ENCODE measurements around the gene ACACA. TPM values are rescaled to one million over a fixed set of nuclear protein-coding genes. Genes with fewer than 3 reads are reported as not detected.

The ACACA gene
- polyA plus RNA-seq, 1 donor = 24.6 TPM

DNA sequence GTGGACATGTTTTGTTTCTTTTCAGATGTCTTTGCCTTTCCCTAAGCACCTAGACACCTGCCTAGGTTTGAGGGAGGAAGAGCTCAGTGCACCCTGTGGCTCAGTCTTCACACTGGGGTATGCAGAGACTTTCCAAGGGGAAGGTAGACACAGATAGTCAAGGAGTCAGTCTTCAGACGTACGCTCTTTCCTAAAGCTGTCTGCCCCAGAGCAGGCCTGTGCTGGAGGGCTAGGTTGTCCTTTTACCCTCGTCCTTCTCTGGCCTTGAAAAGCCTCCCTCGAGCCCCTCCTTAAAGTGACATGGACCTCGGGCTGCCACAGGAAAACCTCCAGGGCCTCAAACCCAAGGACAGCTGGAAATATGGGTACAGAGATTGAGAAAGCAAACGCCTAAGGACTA, 354.2 kb downstream of the ACACA start:
- Histone ChIP-seq H3K27me3 (ENCODE audit: control insufficient read depth, insufficient read depth, low read length) (no peaks in the 10 kb centered on the region), H3K9me3 (ENCODE audit: control insufficient read depth, low read depth, low read length) (no peaks in the 10 kb centered on the region), H3K4me1 (ENCODE audit: control insufficient read depth, insufficient read depth, low read length) (peaks cover 44% of the 10 kb centered on the region), H3K4me3 (ENCODE audit: low read length) (no peak overlapping the region), H3K27ac (ENCODE audit: low read length) (peak overlapping the region; percentile 95), H3K36me3 (ENCODE audit: control insufficient read depth, insufficient read depth, low read length) (peaks cover 13% of the 10 kb centered on the region)
- no CpG with 5 or more reads among the region's 6 CpGs for WGBS (ENCODE audit: insufficient coverage, low lambda C conversion rate)
- DNase-seq = peak; percentile 25 to 70

DNA sequence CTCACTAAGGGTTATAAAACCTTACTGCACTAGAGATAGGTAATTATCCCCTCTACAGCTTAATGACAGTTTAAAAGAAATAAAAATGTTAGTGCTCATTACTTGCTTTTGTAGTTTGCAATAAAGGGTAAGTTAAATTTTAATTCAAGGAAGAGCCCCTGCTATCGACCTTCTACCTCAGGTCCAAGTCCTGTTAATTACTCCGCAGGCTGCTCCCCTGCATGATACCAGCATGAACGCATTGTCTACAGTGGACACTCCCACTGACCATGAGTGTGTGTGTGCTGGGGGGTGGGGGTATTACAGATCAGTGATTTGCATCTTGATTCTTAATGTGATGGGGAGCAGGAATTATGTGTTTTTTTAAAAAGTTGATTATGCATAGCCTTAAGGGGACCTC, 354.8 kb downstream of the ACACA start:
- Histone ChIP-seq H3K4me1 (ENCODE audit: control insufficient read depth, insufficient read depth, low read length) (peaks cover 44% of the 10 kb centered on the region), H3K4me3 (ENCODE audit: low read length) (no peak overlapping the region), H3K9me3 (ENCODE audit: control insufficient read depth, low read depth, low read length) (no peaks in the 10 kb centered on the region), H3K36me3 (ENCODE audit: control insufficient read depth, insufficient read depth, low read length) (peaks cover 11% of the 10 kb centered on the region), H3K27me3 (ENCODE audit: control insufficient read depth, insufficient read depth, low read length) (no peaks in the 10 kb centered on the region), H3K27ac (ENCODE audit: low read length) (peak overlapping the region; percentile 95)
- DNase-seq = peak; percentile 91 to 95
- WGBS (ENCODE audit: insufficient coverage, low lambda C conversion rate) = no CpG with 5 or more reads among the region's 3 CpGs

DNA sequence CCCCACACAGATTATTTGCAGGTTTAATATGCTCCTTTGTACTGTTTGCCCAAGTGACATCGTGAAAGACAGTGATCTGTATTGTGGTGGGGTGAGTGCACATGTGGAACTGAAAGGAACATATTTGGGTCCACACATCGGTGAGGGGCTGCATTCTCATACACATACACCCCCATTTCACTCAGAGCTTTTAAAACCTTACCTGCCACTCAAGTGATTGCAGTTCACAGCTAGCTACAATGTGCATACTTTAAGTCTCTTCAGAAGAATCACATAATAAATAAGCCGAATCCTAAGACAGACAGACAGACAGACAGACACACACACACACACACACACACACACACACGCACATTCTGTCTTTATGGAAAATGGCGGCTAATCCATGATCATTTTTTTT, 355.3 kb downstream of the ACACA start:
- Histone ChIP-seq H3K36me3 (ENCODE audit: control insufficient read depth, insufficient read depth, low read length) (peaks cover 8% of the 10 kb centered on the region), H3K27ac (ENCODE audit: low read length) (peak overlapping the region; percentile 95), H3K9me3 (ENCODE audit: control insufficient read depth, low read depth, low read length) (no peaks in the 10 kb centered on the region), H3K4me3 (ENCODE audit: low read length) (no peak overlapping the region), H3K4me1 (ENCODE audit: control insufficient read depth, insufficient read depth, low read length) (peaks cover 44% of the 10 kb centered on the region), H3K27me3 (ENCODE audit: control insufficient read depth, insufficient read depth, low read length) (no peaks in the 10 kb centered on the region)
- 0% methylated on average over 1 of the region's 5 CpGs for whole genome bisulfite sequencing (ENCODE audit: insufficient coverage, low lambda C conversion rate)
- DNase-seq = peak in 1 of 2 donors; percentile 77

DNA sequence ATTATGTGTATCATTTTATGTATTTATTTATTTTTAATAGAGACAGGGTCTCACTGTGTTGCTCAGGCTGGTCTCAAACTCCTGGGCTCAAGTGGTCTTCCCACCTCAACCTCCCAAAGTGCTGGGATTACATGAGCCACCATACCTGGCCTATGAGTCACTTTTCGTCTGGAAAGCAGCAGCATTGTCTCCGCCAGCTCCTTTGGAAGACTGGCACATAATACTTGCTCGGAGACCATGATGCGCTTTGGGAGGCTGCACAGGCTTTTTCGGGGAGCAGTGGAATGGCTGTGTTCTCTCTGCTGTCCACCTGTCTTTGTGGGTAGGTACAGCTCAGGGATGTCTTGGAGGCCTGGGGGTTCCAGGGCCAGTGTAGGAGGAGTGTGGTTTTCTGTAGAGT, 355.7 kb downstream of the ACACA start:
- Histone ChIP-seq H3K9me3 (ENCODE audit: control insufficient read depth, low read depth, low read length) (no peaks in the 10 kb centered on the region), H3K36me3 (ENCODE audit: control insufficient read depth, insufficient read depth, low read length) (peaks cover 8% of the 10 kb centered on the region), H3K27me3 (ENCODE audit: control insufficient read depth, insufficient read depth, low read length) (no peaks in the 10 kb centered on the region), H3K27ac (ENCODE audit: low read length) (peak overlapping the region; percentile 95), H3K4me3 (ENCODE audit: low read length) (no peak overlapping the region), H3K4me1 (ENCODE audit: control insufficient read depth, insufficient read depth, low read length) (peaks cover 44% of the 10 kb centered on the region)
- no CpG with 5 or more reads among the region's 5 CpGs for WGBS (ENCODE audit: insufficient coverage, low lambda C conversion rate)
- no peak for DNase-seq

DNA sequence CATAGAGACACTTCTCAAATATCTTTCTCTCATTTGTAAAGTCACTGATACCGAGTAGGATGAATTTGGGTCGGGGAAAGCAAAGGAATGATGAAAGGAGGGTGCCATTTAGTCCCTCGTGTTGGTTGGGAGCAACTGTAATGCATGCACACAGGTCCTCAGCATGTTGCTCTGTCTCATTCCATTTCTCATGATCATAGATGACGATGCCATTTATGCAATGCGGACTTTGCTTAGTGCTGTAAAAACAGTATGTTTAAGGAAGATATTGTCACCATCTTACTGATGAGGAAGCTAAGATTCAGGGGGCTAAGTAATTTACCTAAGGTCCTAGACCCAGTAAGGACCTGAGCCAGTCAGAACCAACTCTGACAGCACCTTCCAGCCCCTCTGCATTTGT, 357.8 kb downstream of the ACACA start:
- peaks cover 5% of the 10 kb centered on the region for H3K36me3 ChIP-seq (ENCODE audit: control insufficient read depth, insufficient read depth, low read length)
- H3K27ac ChIP-seq (ENCODE audit: low read length) = peak overlapping the region; percentile 95
- no peaks in the 10 kb centered on the region for H3K27me3 ChIP-seq (ENCODE audit: control insufficient read depth, insufficient read depth, low read length)
- H3K4me1 ChIP-seq (ENCODE audit: control insufficient read depth, insufficient read depth, low read length) = peaks cover 43% of the 10 kb centered on the region
- H3K9me3 ChIP-seq (ENCODE audit: control insufficient read depth, low read depth, low read length) = no peaks in the 10 kb centered on the region
- H3K4me3 ChIP-seq (ENCODE audit: low read length) = no peak overlapping the region
- DNase-seq = peak; percentile 87 to 96
- no CpG with 5 or more reads among the region's 5 CpGs for WGBS (ENCODE audit: insufficient coverage, low lambda C conversion rate)

DNA sequence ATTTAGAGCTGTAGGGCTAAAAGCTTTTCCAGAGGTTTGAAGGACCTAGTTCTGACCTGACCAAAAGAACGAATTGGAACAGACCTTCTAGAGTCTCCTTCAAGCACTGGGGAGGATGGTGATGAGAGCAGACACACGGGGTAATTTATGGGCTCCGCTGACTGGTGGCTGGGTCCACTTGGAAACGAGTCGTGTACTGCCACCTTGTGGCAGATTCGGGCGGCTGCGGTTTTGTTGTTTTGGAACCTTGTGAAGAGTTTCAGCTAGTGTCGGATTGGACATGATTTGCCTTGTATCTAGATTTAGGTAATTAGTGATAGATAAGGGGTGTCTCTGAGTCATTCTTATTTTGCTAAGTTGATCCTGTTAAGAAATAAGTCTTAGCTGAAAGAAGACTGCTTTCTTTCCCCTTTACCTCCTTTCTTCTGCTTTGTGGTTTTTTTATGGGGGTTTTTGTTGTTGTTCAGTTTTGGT, 359.0 kb downstream of the ACACA start:
- Histone ChIP-seq H3K36me3 (ENCODE audit: control insufficient read depth, insufficient read depth, low read length) (peaks cover 5% of the 10 kb centered on the region), H3K27me3 (ENCODE audit: control insufficient read depth, insufficient read depth, low read length) (no peaks in the 10 kb centered on the region), H3K4me1 (ENCODE audit: control insufficient read depth, insufficient read depth, low read length) (peaks cover 37% of the 10 kb centered on the region), H3K27ac (ENCODE audit: low read length) (peak overlapping the region; percentile 95), H3K9me3 (ENCODE audit: control insufficient read depth, low read depth, low read length) (no peaks in the 10 kb centered on the region), H3K4me3 (ENCODE audit: low read length) (no peak overlapping the region)
- no CpG with 5 or more reads among the region's 9 CpGs for WGBS (ENCODE audit: insufficient coverage, low lambda C conversion rate)
- peak; percentile 86 to 88 for DNase-seq

DNA sequence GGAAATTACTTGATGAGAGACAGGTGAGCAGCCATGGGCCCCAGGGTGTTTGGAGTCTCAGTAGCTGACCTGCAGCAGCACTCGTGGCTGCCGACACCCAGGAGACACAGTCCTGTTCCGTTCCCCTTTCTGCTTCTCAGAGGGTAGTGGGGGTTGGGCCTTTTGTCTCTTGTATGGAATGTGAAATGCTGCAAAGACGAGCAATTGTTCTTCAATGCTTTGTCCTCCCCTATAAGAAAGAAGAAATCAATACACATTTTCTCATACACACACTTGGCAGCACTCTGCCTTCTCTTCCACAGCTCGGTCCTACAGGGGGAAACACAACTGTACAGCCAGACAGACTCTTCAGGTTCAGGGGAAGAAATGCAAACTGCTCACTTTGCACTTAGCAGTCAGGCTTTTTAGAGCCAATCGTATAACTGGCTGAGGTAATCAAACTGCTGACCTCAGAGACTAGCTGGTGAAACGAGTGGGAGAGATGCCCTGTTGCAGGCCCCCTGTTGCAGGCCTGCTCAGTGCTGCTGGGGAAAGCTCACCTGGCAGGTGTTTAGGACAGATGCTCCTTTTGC, 361.2 kb downstream of the ACACA start:
- peak overlapping the region; percentile 5 for H3K27ac ChIP-seq (ENCODE audit: low read length)
- H3K4me3 ChIP-seq (ENCODE audit: low read length) = no peak overlapping the region
- H3K27me3 ChIP-seq (ENCODE audit: control insufficient read depth, insufficient read depth, low read length) = no peaks in the 10 kb centered on the region
- peaks cover 20% of the 10 kb centered on the region for H3K4me1 ChIP-seq (ENCODE audit: control insufficient read depth, insufficient read depth, low read length)
- H3K36me3 ChIP-seq (ENCODE audit: control insufficient read depth, insufficient read depth, low read length) = peaks cover 8% of the 10 kb centered on the region
- no CpG with 5 or more reads among the region's 7 CpGs for WGBS (ENCODE audit: insufficient coverage, low lambda C conversion rate)
- DNase-seq = no peak
- no peaks in the 10 kb centered on the region for H3K9me3 ChIP-seq (ENCODE audit: control insufficient read depth, low read depth, low read length)

DNA sequence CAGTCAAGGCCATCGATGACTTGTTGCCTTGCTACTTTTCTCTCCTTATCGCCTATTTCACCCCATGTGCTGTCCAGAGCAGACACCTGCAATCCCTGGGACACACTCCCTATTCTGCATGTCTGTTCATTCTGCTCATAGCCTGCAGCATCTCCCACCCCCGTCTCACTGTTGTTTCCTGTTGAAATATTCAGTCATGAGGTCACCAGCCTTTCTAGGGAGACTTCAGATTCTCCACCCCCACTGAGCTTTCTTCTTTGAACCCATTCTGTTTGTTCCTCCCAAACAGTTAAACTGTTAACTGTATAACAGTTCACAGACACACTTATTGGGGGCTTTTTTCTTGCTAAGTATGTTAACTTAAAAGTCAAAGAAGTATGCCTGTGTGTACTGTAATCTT, 363.4 kb downstream of the ACACA start:
- no peak overlapping the region for H3K4me3 ChIP-seq (ENCODE audit: low read length)
- H3K27ac ChIP-seq (ENCODE audit: low read length) = no peak overlapping the region
- no peaks in the 10 kb centered on the region for H3K4me1 ChIP-seq (ENCODE audit: control insufficient read depth, insufficient read depth, low read length)
- DNase-seq = no peak
- no peaks in the 10 kb centered on the region for H3K9me3 ChIP-seq (ENCODE audit: control insufficient read depth, low read depth, low read length)
- 100% methylated on average over 1 of the region's 3 CpGs for WGBS (ENCODE audit: insufficient coverage, low lambda C conversion rate)
- no peaks in the 10 kb centered on the region for H3K27me3 ChIP-seq (ENCODE audit: control insufficient read depth, insufficient read depth, low read length)
- H3K36me3 ChIP-seq (ENCODE audit: control insufficient read depth, insufficient read depth, low read length) = peaks cover 8% of the 10 kb centered on the region

DNA sequence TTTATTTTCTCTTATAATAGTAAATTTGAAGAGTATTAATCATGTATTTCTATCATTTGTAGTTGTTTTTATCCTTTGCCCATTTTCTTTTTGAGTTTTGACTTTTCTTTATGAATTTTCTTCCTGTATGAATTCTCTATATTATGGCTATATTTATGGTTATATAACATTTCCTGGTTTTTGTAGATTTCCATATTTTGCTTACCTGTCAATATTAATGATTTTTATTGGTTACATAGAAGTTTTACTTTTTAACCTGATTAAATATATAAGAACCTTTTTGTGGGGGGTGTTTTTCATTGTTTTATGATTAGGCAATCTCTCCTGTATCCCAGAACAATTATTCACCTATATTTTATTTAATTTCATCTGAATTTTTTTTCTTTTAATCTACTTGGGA, 364.7 kb downstream of the ACACA start:
- Histone ChIP-seq H3K27ac (ENCODE audit: low read length) (no peak overlapping the region), H3K9me3 (ENCODE audit: control insufficient read depth, low read depth, low read length) (no peaks in the 10 kb centered on the region), H3K27me3 (ENCODE audit: control insufficient read depth, insufficient read depth, low read length) (no peaks in the 10 kb centered on the region), H3K36me3 (ENCODE audit: control insufficient read depth, insufficient read depth, low read length) (peaks cover 10% of the 10 kb centered on the region), H3K4me3 (ENCODE audit: low read length) (no peak overlapping the region), H3K4me1 (ENCODE audit: control insufficient read depth, insufficient read depth, low read length) (no peaks in the 10 kb centered on the region)
- no peak for DNase-seq

DNA sequence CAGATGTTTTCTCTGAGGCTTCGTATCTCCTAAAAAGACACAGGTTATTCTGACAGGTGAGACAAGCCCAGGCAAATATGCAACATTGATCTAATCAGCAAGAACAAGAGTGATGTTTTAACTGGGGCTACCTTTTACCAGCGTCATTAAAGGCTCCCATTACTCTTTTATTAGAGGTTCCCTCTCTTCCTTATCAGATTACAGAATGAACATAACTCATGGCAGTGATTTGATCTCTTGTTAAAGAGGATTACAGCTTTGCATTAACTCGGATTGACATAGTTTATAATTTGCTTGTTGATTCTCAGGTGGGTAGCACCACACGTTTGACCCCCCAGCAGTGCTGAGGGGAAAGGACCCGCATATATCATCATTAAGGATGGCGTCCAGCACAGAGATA, 367.4 kb downstream of the ACACA start:
- H3K27ac ChIP-seq (ENCODE audit: low read length) = no peak overlapping the region
- no peaks in the 10 kb centered on the region for H3K9me3 ChIP-seq (ENCODE audit: control insufficient read depth, low read depth, low read length)
- H3K4me1 ChIP-seq (ENCODE audit: control insufficient read depth, insufficient read depth, low read length) = no peaks in the 10 kb centered on the region
- H3K27me3 ChIP-seq (ENCODE audit: control insufficient read depth, insufficient read depth, low read length) = no peaks in the 10 kb centered on the region
- peaks cover 5% of the 10 kb centered on the region for H3K36me3 ChIP-seq (ENCODE audit: control insufficient read depth, insufficient read depth, low read length)
- no peak for DNase-seq
- no CpG with 5 or more reads among the region's 6 CpGs for WGBS (ENCODE audit: insufficient coverage, low lambda C conversion rate)
- no peak overlapping the region for H3K4me3 ChIP-seq (ENCODE audit: low read length)

DNA sequence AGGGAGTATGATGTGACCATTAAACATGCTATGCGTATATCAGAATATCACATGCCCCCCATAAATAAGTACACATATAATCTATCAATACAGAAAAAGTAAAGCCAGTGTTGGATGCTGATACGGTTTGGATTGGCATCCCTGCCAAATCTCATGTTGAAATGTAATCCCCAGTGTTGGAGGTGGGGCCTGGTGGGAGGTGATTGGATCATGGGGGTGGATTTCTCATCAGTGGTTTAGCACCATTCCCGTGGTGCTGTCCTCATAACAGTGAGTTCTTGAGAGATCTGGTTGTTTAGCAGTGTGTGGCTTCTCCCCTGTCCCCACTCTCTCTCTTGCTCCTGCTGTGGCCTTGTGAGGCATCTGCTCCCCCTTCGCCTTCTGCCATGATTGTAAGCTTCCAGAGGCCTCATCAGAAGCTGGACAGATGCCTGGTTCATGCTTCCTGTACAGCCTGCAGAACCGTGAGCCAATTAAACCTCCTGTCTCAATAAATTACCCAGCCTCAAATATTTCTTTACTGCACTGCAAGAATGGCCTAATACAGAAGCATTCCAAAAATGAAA, 369.0 kb downstream of the ACACA start:
- H3K4me1 ChIP-seq (ENCODE audit: control insufficient read depth, insufficient read depth, low read length) = no peaks in the 10 kb centered on the region
- H3K9me3 ChIP-seq (ENCODE audit: control insufficient read depth, low read depth, low read length) = no peaks in the 10 kb centered on the region
- DNase-seq = no peak
- no peak overlapping the region for H3K27ac ChIP-seq (ENCODE audit: low read length)
- no peak overlapping the region for H3K4me3 ChIP-seq (ENCODE audit: low read length)
- WGBS (ENCODE audit: insufficient coverage, low lambda C conversion rate) = no CpG with 5 or more reads among the region's 5 CpGs
- H3K27me3 ChIP-seq (ENCODE audit: control insufficient read depth, insufficient read depth, low read length) = no peaks in the 10 kb centered on the region
- peaks cover 7% of the 10 kb centered on the region for H3K36me3 ChIP-seq (ENCODE audit: control insufficient read depth, insufficient read depth, low read length)

Measured in large intestine (tissue), 3 donors.